Myocyte (in vitro differentiated cells): ENCODE results near the gene PTPRQ. TPM values are rescaled to one million over a fixed set of nuclear protein-coding genes. Genes with fewer than 3 reads are reported as not detected.
A peak's percentile ranks its signal among the peaks of the same experiment; 100 is the strongest.
"Not testable (repeated sequence)": the region's sequence is repeated elsewhere in the genome, so short reads cannot be mapped to it uniquely, and the experiment has no call there.

Experiments
- DNase-seq: peaks from one replicate; pipeline ENCODE4 v3.0.0-alpha.2; 2012; ENCODE audit warnings: low read depth
- polyA plus RNA-seq: library from polyadenylated mRNA; unstranded; fragments of >200 nt; gene quantifications from one replicate; pipeline ENCODE4 v1.2.1, GENCODE V29; 2012; ENCODE audit warnings: missing spikeins
- total RNA-seq: library from RNA; depleted of rRNA; stranded (reverse); fragments of >200 nt; gene quantifications from 2 replicates; pipeline ENCODE4 v1.2.3, GENCODE V29; 2014

PTPRQ gene
- total RNA-seq: 0.47 and 0.72 TPM in 2 replicates
- 0.18 TPM for polyA plus RNA-seq

- DNase-seq: no peak
Observed at GRCh38 chr12:80443974-80444666, at the start of gene PTPRQ. Gene PTPRQ, plus strand, starts transcription at chr12:80444235. Its CDS starts 111 bp downstream, at chr12:80444346.

- peak; percentile 16 for DNase-seq
Observed at GRCh38 chr12:80400571-80400991, 43.5 kb upstream of the PTPRQ start.

GRCh38 chr12:80401191-80401590, 42.8 kb upstream of the PTPRQ start:
- no peak for DNase-seq

- DNase-seq: no peak
Observed at GRCh38 chr12:80404629-80405028, 39.4 kb upstream of the PTPRQ start.

GRCh38 chr12:80406253-80406652, 37.8 kb upstream of the PTPRQ start:
- DNase-seq: no peak

GRCh38 chr12:80411787-80412186, 32.2 kb upstream of the PTPRQ start:
- no peak for DNase-seq

- DNase-seq: peak; percentile 70
Observed at GRCh38 chr12:80412343-80412953, 31.6 kb upstream of the PTPRQ start.

- DNase-seq: no peak
Observed at GRCh38 chr12:80413462-80413861, 30.6 kb upstream of the PTPRQ start.

- DNase-seq: no peak
Observed at GRCh38 chr12:80415466-80415865, 28.6 kb upstream of the PTPRQ start.

- DNase-seq: peak; percentile 7
Observed at GRCh38 chr12:80419644-80420043, 24.4 kb upstream of the PTPRQ start.

- no peak for DNase-seq
Observed at GRCh38 chr12:80420075-80420474, 24.0 kb upstream of the PTPRQ start.

- DNase-seq: no peak
Observed at GRCh38 chr12:80422550-80422949, 21.5 kb upstream of the PTPRQ start.

GRCh38 chr12:80432061-80432460, 12.0 kb upstream of the PTPRQ start:
- no peak for DNase-seq

- peak; percentile 29 for DNase-seq
Observed at GRCh38 chr12:80441921-80442320, 2.1 kb upstream of the PTPRQ start.

- no peak for DNase-seq
Observed at GRCh38 chr12:80442426-80443222, 1.4 kb upstream of the PTPRQ start.

GRCh38 chr12:80445083-80445793, 1.2 kb downstream of the PTPRQ start:
- DNase-seq: peak; percentile 14

GRCh38 chr12:80456513-80456912, 12.5 kb downstream of the PTPRQ start:
- DNase-seq: no peak

- DNase-seq: no peak
Observed at GRCh38 chr12:80460972-80461371, 16.9 kb downstream of the PTPRQ start.

- DNase-seq: not testable (repeated sequence)
Observed at GRCh38 chr12:80461851-80462250, 17.8 kb downstream of the PTPRQ start.

GRCh38 chr12:80469681-80470080, 25.6 kb downstream of the PTPRQ start:
- no peak for DNase-seq

GRCh38 chr12:80470403-80470802, 26.4 kb downstream of the PTPRQ start:
- no peak for DNase-seq
